ENCODE results near the gene LRRC56. TPM values are rescaled to one million over a fixed set of nuclear protein-coding genes. Genes with fewer than 3 reads are reported as not detected.

LRRC56 gene
- total and polyA plus RNA-seq, 2 donors (not counting 1 experiment from before 2014, with no cell fraction given): 0.28 to 1.3 TPM

DNA sequence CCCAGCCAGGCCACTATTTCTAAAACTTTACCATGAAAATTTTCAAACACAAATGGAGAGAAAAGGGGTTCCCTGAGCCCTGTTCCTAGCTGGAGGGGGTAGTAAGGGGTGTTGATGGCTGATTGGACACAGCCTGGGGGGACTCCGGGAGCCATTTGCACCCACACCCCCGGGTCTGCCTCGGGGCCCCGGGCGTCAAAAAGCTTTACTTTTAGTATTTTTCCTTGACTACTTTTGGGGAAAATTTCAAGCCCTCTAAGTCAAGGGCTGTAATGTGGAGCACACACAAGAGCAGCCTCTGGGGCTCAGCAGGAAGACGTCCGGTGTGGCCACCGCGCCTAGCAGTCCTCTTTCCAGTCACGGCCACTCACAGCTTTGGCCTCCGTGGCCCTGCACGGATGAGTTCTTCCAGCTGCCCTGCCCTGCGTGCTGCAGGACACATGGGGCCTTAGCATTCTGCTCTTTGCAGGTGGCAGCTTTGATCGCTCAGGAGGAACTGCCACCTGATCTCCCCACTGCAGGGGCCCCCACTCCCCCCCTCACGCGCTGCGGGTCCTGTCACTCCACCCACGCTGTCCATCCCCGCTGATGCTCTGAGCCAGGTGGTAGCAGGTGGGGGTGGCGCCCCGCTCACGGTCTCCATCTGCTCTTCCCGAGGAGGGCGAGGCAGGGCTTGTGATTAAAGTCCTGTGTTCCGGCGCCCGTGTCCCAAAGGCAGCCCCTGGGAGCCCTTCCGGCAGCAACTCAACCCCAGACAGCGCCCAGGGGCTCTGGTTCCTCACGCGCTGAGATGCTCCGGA lies 44.7 kb upstream of the LRRC56 start:
- Histone ChIP-seq H3K79me2 (ENCODE audit: control insufficient read depth, insufficient read depth, low read length) (peaks cover 3% of the 10 kb centered on the region), H3K4me3 (replicated peaks in 1 of 4; ENCODE audit: control extremely low read depth in 1 of 4, insufficient read depth in 1 of 4, low read depth in 3 of 4, low read length in 4 of 4) (no peak overlapping the region), H3K9me3 (ENCODE audit: control insufficient read depth, insufficient read depth, low read depth, low read length) (no peaks in the 10 kb centered on the region), H4K20me1 (ENCODE audit: control insufficient read depth, extremely low read depth, insufficient read depth, low read length) (no peaks in the 10 kb centered on the region), H3K4me2 (ENCODE audit: extremely low read depth, insufficient read depth, low read length) (no peak overlapping the region), H3K9ac (ENCODE audit: insufficient read depth, low read length) (no peak overlapping the region), H3K27me3 (ENCODE audit: control insufficient read depth, insufficient read depth, low read length) (no peaks in the 10 kb centered on the region), H3K27ac (ENCODE audit: insufficient read depth, low read length) (no peak overlapping the region), H2AFZ (ENCODE audit: low read length) (no peak overlapping the region), H3K36me3 (ENCODE audit: control insufficient read depth, insufficient read depth, low read length) (peaks cover 19% of the 10 kb centered on the region), H3K4me1 (ENCODE audit: control insufficient read depth, extremely low read depth, insufficient read depth, low read length) (no peaks in the 10 kb centered on the region)
- no peak for TF ChIP-seq EZH2 (IDR thresholded peaks at IDR 0.05; ENCODE audit: low read length, missing control alignments)
- TF ChIP-seq, protein P1, sequence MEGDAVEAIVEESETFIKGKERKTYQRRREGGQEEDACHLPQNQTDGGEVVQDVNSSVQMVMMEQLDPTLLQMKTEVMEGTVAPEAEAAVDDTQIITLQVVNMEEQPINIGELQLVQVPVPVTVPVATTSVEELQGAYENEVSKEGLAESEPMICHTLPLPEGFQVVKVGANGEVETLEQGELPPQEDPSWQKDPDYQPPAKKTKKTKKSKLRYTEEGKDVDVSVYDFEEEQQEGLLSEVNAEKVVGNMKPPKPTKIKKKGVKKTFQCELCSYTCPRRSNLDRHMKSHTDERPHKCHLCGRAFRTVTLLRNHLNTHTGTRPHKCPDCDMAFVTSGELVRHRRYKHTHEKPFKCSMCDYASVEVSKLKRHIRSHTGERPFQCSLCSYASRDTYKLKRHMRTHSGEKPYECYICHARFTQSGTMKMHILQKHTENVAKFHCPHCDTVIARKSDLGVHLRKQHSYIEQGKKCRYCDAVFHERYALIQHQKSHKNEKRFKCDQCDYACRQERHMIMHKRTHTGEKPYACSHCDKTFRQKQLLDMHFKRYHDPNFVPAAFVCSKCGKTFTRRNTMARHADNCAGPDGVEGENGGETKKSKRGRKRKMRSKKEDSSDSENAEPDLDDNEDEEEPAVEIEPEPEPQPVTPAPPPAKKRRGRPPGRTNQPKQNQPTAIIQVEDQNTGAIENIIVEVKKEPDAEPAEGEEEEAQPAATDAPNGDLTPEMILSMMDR (conservative IDR thresholded peaks at IDR 0.05 in 1 of 2, IDR thresholded peaks at IDR 0.05 in 1 of 2; ENCODE audit: low read depth in 1 of 2, low read length in 2 of 2): no peak
- DNase-seq (ENCODE audit: low read depth in 2 of 2): no peak

DNA sequence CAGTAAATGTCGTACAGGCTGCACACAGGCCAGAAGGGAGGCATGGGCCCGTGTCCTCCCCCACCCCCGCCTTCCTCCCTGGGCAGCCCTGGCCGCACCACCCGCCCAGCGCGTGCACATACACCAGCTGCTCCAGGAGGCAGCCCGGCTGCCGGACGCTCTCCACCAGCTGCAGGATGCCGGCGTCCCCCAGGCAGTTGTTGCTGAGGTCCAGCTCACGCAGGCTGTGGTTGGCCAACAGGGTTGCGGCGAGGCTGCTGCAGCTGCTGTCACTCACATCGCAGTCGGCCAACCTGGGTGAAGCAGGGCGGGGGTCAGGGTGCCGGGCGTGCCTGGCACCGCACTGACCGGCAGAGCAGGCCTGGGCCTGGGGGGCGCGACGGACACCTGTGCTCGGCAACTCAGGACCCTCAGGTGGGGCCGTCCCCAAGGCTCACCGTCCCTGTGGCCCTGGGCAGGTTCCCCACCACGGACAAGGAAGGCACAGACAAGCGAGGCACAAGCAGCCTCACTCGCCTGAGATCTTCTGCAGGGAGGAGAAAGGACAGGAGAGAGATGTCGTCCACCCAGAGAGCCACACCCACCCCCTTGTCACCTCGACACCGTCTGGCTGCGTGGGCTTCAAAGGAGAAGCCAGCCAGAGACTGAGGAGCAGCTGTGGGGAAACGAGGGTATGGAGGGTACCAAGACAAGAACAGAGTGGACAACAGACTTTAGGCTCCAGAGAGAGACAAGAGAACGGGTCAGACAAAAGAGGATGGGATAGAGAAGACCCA lies 42.4 kb upstream of the LRRC56 start:
- TF ChIP-seq EZH2 (IDR thresholded peaks at IDR 0.05; ENCODE audit: low read length, missing control alignments): no peak
- TF ChIP-seq, protein P1 (conservative IDR thresholded peaks at IDR 0.05 in 1 of 2, IDR thresholded peaks at IDR 0.05 in 1 of 2; ENCODE audit: low read depth in 1 of 2, low read length in 2 of 2): no peak
- H4K20me1 ChIP-seq (ENCODE audit: control insufficient read depth, extremely low read depth, insufficient read depth, low read length): no peaks in the 10 kb centered on the region
- no peak overlapping the region for H2AFZ ChIP-seq (ENCODE audit: low read length)
- H3K4me2 ChIP-seq (ENCODE audit: extremely low read depth, insufficient read depth, low read length): no peak overlapping the region
- DNase-seq (ENCODE audit: low read depth in 2 of 2): no peak
- H3K9ac ChIP-seq (ENCODE audit: insufficient read depth, low read length): no peak overlapping the region
- H3K36me3 ChIP-seq (ENCODE audit: control insufficient read depth, insufficient read depth, low read length): peaks cover 43% of the 10 kb centered on the region
- no peaks in the 10 kb centered on the region for H3K9me3 ChIP-seq (ENCODE audit: control insufficient read depth, insufficient read depth, low read depth, low read length)
- H3K79me2 ChIP-seq (ENCODE audit: control insufficient read depth, insufficient read depth, low read length): peaks cover 4% of the 10 kb centered on the region
- H3K4me1 ChIP-seq (ENCODE audit: control insufficient read depth, extremely low read depth, insufficient read depth, low read length): no peaks in the 10 kb centered on the region
- no peaks in the 10 kb centered on the region for H3K27me3 ChIP-seq (ENCODE audit: control insufficient read depth, insufficient read depth, low read length)
- H3K4me3 ChIP-seq (replicated peaks in 1 of 4; ENCODE audit: control extremely low read depth in 1 of 4, insufficient read depth in 1 of 4, low read depth in 3 of 4, low read length in 4 of 4): no peak overlapping the region
- H3K27ac ChIP-seq (ENCODE audit: insufficient read depth, low read length): no peak overlapping the region

DNA sequence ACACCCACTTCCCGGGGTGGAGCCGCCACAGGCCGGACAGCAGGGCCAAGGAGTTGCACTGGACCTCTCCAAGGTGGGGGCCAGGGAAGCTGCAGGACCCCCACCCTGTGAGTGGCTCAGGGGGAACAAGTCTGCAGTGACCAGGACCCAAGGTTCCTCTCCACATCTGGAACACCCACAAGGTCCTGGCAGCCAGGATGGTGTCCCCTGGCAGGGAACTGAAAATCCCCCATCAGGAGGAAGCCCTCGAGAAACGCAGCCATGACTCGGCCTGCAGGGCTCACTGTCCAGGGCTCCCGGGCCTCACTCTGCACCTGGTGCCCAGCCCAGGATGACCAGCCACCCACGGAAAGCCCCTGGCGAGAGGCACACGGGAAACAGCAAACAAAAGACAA lies 41.8 kb upstream of the LRRC56 start:
- Histone ChIP-seq H3K9ac (ENCODE audit: insufficient read depth, low read length) (no peak overlapping the region), H3K4me3 (replicated peaks in 1 of 4; ENCODE audit: control extremely low read depth in 1 of 4, insufficient read depth in 1 of 4, low read depth in 3 of 4, low read length in 4 of 4) (no peak overlapping the region), H3K9me3 (ENCODE audit: control insufficient read depth, insufficient read depth, low read depth, low read length) (no peaks in the 10 kb centered on the region), H3K27me3 (ENCODE audit: control insufficient read depth, insufficient read depth, low read length) (no peaks in the 10 kb centered on the region), H4K20me1 (ENCODE audit: control insufficient read depth, extremely low read depth, insufficient read depth, low read length) (no peaks in the 10 kb centered on the region), H3K4me1 (ENCODE audit: control insufficient read depth, extremely low read depth, insufficient read depth, low read length) (no peaks in the 10 kb centered on the region), H3K27ac (ENCODE audit: insufficient read depth, low read length) (no peak overlapping the region), H2AFZ (ENCODE audit: low read length) (no peak overlapping the region), H3K4me2 (ENCODE audit: extremely low read depth, insufficient read depth, low read length) (no peak overlapping the region), H3K79me2 (ENCODE audit: control insufficient read depth, insufficient read depth, low read length) (peaks cover 10% of the 10 kb centered on the region), H3K36me3 (ENCODE audit: control insufficient read depth, insufficient read depth, low read length) (peaks cover 48% of the 10 kb centered on the region)
- no peak for DNase-seq (ENCODE audit: low read depth in 2 of 2)
- TF ChIP-seq EZH2 (IDR thresholded peaks at IDR 0.05; ENCODE audit: low read length, missing control alignments): no peak
- TF ChIP-seq, protein P1 (conservative IDR thresholded peaks at IDR 0.05 in 1 of 2, IDR thresholded peaks at IDR 0.05 in 1 of 2; ENCODE audit: low read depth in 1 of 2, low read length in 2 of 2): no peak

Measured in fibroblast of lung (primary cell).